A549 (cell line): ENCODE results near the gene ZFYVE9. TPM values are rescaled to one million over a fixed set of nuclear protein-coding genes. Genes with fewer than 3 reads are reported as not detected.

ENCODE experiments used
- ATAC-seq, 2 experiments: fragments of 200-7000 bp in 1 of 2; fragments of >200 bp in 1 of 2; cut with Nextera tagmentation in 1 of 2; cut with Tn5 transposase in 1 of 2; 3 replicates each; pipeline versions ENCODE4 v1.8.0 to v1.9.1; 2018 to 2020; ENCODE audit warnings: mild to moderate bottlenecking in 1 of 2, moderate library complexity in 1 of 2
- CTCF ChIA-PET: fragments of 300-600 bp; sonication (Branson Sonifier 250); formaldehyde crosslinking; extraction: SDS; loops from one replicate; lab custom pipeline; 2021; ENCODE audit warnings: antibody characterized with exemption, inconsistent platforms; lab: Yijun Ruan, JAX
- POLR2A ChIA-PET: fragments of 350-600 bp; formaldehyde crosslinking; extraction: SDS; loops from one replicate; lab custom pipeline; 2021; ENCODE audit warnings: antibody characterized with exemption, inconsistent platforms; lab: Yijun Ruan, JAX
- DNase-seq, 2 experiments: peaks; one replicate each; pipeline versions ENCODE4 v3.0.0 to v3.0.0-alpha.2; 2011 to 2016; ENCODE audit warnings: low read depth in 1 of 2, low spot score in 1 of 2
- FAIRE-seq: peaks from 2 replicates; lab custom pipeline; 2011; peaks lifted over from hg19 to GRCh38; lab: Jason Lieb, UNC
- H3K27ac ChIP-seq, 2 experiments: fragments of >200 bp; sonication (Bioruptor Twin); formaldehyde crosslinking; 3 replicates each; pipeline ENCODE4 v1.5.1; 2016 to 2017
- H3K4me1 ChIP-seq: fragments of >200 bp; sonication (Bioruptor Twin); formaldehyde crosslinking; 3 replicates; pipeline ENCODE4 v1.6.1; 2016
- H3K4me2 ChIP-seq: fragments of >200 bp; sonication (Bioruptor Twin); formaldehyde crosslinking; 3 replicates; pipeline ENCODE4 v1.6.1; 2016
- H3K4me3 ChIP-seq: fragments of >200 bp; sonication (Bioruptor Twin); formaldehyde crosslinking; 3 replicates; pipeline ENCODE4 v1.5.1; 2016
- H3K9me3 ChIP-seq: fragments of >200 bp; sonication (Bioruptor Twin); formaldehyde crosslinking; 3 replicates; pipeline ENCODE4 v1.6.1; 2016
- BHLHE40 ChIP-seq: IDR thresholded peaks from 2 replicates; pipeline ENCODE4 v1.6.1; 2012; ENCODE audit warnings: low read depth, low read length, inconsistent platforms
- CBX2 ChIP-seq: fragments of 200-600 bp; sonication (generic); IDR thresholded peaks from 2 replicates; pipeline ENCODE4 v1.6.1; 2016; ENCODE audit warnings: low read depth, mild to moderate bottlenecking, borderline replicate concordance
- CHD2 ChIP-seq: fragments of 150-350 bp; IDR thresholded peaks from 2 replicates; pipeline ENCODE4 v1.6.1; 2014; ENCODE audit warnings: low read length; ENCODE audit not compliant: partially characterized antibody
- CHD4 ChIP-seq: fragments of 200-600 bp; sonication (generic); IDR thresholded peaks from 2 replicates; pipeline ENCODE4 v1.6.1; 2016; ENCODE audit warnings: antibody characterized with exemption, mild to moderate bottlenecking, borderline replicate concordance
- EHF ChIP-seq: fragments of 250-450 bp; sonication (Bioruptor Pico); IDR thresholded peaks from 2 replicates; pipeline ENCODE4 v1.5.0; 2020; ENCODE audit warnings: mild to moderate bottlenecking
- EHMT2 ChIP-seq: fragments of 200-600 bp; sonication (generic); IDR thresholded peaks from 2 replicates; pipeline ENCODE4 v1.6.1; 2016; ENCODE audit warnings: antibody characterized with exemption, low read depth, mild to moderate bottlenecking, moderate library complexity
- HDAC2 ChIP-seq: fragments of 200-600 bp; sonication (generic); IDR thresholded peaks from 2 replicates; pipeline ENCODE4 v1.6.1; 2016
- HEYL ChIP-seq: fragments of 250-450 bp; sonication (Bioruptor Pico); IDR thresholded peaks from 2 replicates; pipeline ENCODE4 v1.8.0; 2021; ENCODE audit warnings: mild to moderate bottlenecking, moderate library complexity
- HOXA7 ChIP-seq: fragments of 250-450 bp; sonication (Bioruptor Pico); IDR thresholded peaks from 2 replicates; pipeline ENCODE4 v1.5.0; 2020; ENCODE audit warnings: mild to moderate bottlenecking, moderate library complexity
- HOXB13 ChIP-seq: fragments of 250-450 bp; sonication (Bioruptor Pico); IDR thresholded peaks from 2 replicates; pipeline ENCODE4 v1.5.0; 2020; ENCODE audit warnings: low read depth, mild to moderate bottlenecking, moderate library complexity
- JUN ChIP-seq, 2 experiments: fragments of >200 bp; sonication (Bioruptor Twin); formaldehyde crosslinking; IDR thresholded peaks; 2 replicates in 1 of 2; 3 replicates in 1 of 2; pipeline ENCODE4 v1.6.1; 2016 to 2017
- JUNB ChIP-seq: fragments of >200 bp; sonication (Bioruptor Twin); formaldehyde crosslinking; IDR thresholded peaks from 2 replicates; pipeline ENCODE4 v1.6.1; 2016
- KDM1A ChIP-seq: fragments of 200-600 bp; sonication (generic); IDR thresholded peaks from 2 replicates; pipeline ENCODE4 v1.6.1; 2016; ENCODE audit warnings: low read depth, mild to moderate bottlenecking
- MAFK ChIP-seq: fragments of 450-650 bp; IDR thresholded peaks from 2 replicates; pipeline ENCODE4 v1.6.1; 2014; ENCODE audit not compliant: partially characterized antibody
- MAZ ChIP-seq: fragments of 150-350 bp; IDR thresholded peaks from 2 replicates; pipeline ENCODE4 v1.6.1; 2014; ENCODE audit warnings: antibody characterized with exemption, low read depth, low read length, borderline replicate concordance
- NPAS2 ChIP-seq: fragments of 250-450 bp; sonication (Bioruptor Pico); IDR thresholded peaks from 2 replicates; pipeline ENCODE4 v1.8.0; 2022; ENCODE audit warnings: mild to moderate bottlenecking, moderate library complexity, borderline replicate concordance
- RAD21 ChIP-seq, 2 experiments: fragments of >200 bp in 1 of 2; sonication (Bioruptor Twin) in 1 of 2; formaldehyde crosslinking in 1 of 2; IDR thresholded peaks in 1 of 2; conservative IDR thresholded peaks in 1 of 2; 2 replicates in 1 of 2; 3 replicates in 1 of 2; pipeline ENCODE4 v1.6.1; 2012 to 2018; ENCODE audit warnings: inconsistent platforms in 1 of 2
- RFX5 ChIP-seq: fragments of 450-650 bp; IDR thresholded peaks from 2 replicates; pipeline ENCODE4 v1.7.1; 2014; ENCODE audit warnings: antibody characterized with exemption, mild to moderate bottlenecking, moderate library complexity
- RNF2 ChIP-seq: fragments of 200-600 bp; sonication (generic); IDR thresholded peaks from 2 replicates; pipeline ENCODE4 v1.6.1; 2016; ENCODE audit warnings: low read depth, mild to moderate bottlenecking, antibody characterized with exemption, moderate library complexity, borderline replicate concordance
- SMC3 ChIP-seq: fragments of >200 bp; sonication (Bioruptor Twin); formaldehyde crosslinking; IDR thresholded peaks from 3 replicates; pipeline ENCODE4 v1.6.1; 2018; ENCODE audit warnings: inconsistent platforms
- TFCP2L1 ChIP-seq: fragments of 250-450 bp; sonication (Bioruptor Pico); IDR thresholded peaks from 2 replicates; pipeline ENCODE4 v1.5.0; 2021; ENCODE audit warnings: mild to moderate bottlenecking
- ZNF302 ChIP-seq: fragments of 250-450 bp; sonication (Bioruptor Pico); IDR thresholded peaks from 2 replicates; pipeline ENCODE4 v1.9.0; 2021; ENCODE audit warnings: inconsistent platforms, mild to moderate bottlenecking, moderate library complexity
- WGBS: methylation state at CpG from one replicate; pipeline ENCODE4 v1.1.6; 2017; ENCODE audit errors: missing lambda C conversion rate; 5-methylcytosine and 5-hydroxymethylcytosine counted together
- polyA plus RNA-seq, 4 experiments: library from polyadenylated mRNA; depleted of rRNA in 3 of 4; stranded (reverse); fragments of >200 nt; fragmentation: RNase III in 1 of 4; extraction: RNeasy Plus Mini Kit Qiagen cat#74134 plus additional on column Dnase treatment in 1 of 4; gene quantifications; 2 replicates in 3 of 4; 3 replicates in 1 of 4; pipeline ENCODE4 v1.2.3, GENCODE V29; 2011 to 2017
- TF ChIP-seq, protein P1 (sequence below): IDR thresholded peaks from 2 replicates; pipeline ENCODE4 v1.6.1; 2012; ENCODE audit warnings: low read depth, borderline replicate concordance
- TF ChIP-seq, protein P2 (sequence below): fragments of 200-600 bp; sonication (generic); IDR thresholded peaks from 2 replicates; pipeline ENCODE4 v1.6.1; 2016; ENCODE audit warnings: antibody characterized with exemption, mild to moderate bottlenecking, moderate library complexity
- TF ChIP-seq, protein P3 (sequence below): fragments of 250-450 bp; sonication (Bioruptor Pico); IDR thresholded peaks from 2 replicates; pipeline ENCODE4 v1.5.0; 2021; ENCODE audit warnings: mild to moderate bottlenecking, moderate library complexity, borderline replicate concordance

Gene ZFYVE9
- polyA plus RNA-seq, 2 of the 4 experiments (the other 2 are of a cell fraction): 7.1 to 11.9 TPM

DNA sequence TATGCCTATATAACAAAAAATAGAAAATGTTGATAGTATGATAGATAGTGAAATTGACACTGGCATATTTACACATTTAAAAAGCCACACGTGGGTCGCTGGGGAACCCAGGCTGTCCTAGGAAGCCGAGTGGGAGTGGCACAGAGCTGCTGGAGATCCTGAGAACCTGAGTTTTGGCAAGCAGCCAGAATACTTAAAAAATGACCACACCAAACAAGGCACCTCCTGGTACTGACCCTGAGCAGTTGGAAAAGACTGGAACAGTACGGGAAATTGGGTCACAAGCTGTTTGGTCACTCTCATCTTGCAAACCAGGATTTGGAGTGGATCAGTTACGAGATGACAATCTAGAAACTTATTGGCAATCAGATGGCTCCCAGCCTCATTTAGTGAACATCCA, 111.5 kb downstream of the ZFYVE9 start:
- 78% methylated on average over 5 of the region's 5 CpGs for WGBS
- Histone ChIP-seq H3K4me2 (no peak overlapping the region), H3K27ac (no peak overlapping the region), H3K4me1 (no peaks in the 10 kb centered on the region), H3K4me3 (no peak overlapping the region), H3K9me3 (no peaks in the 10 kb centered on the region)
- ChIA-PET POLR2A (no interaction called here), CTCF (interaction anchor here (0.8 kb wide), 1 partner anchor 94 kb away, joined by 3 read pairs; no protein-coding TSS in a partner anchor)
- DNase-seq (no peak), ATAC-seq (no peak), FAIRE-seq (no peak)
- TF ChIP-seq MAZ: no peak
- TF ChIP-seq RFX5: no peak
- no peak for TF ChIP-seq KDM1A
- no peak for TF ChIP-seq EHMT2
- no peak for TF ChIP-seq TFCP2L1
- TF ChIP-seq RAD21 (conservative IDR thresholded peaks at IDR 0.05 in 1 of 2, IDR thresholded peaks at IDR 0.05 in 1 of 2): no peak
- TF ChIP-seq, protein P1, sequence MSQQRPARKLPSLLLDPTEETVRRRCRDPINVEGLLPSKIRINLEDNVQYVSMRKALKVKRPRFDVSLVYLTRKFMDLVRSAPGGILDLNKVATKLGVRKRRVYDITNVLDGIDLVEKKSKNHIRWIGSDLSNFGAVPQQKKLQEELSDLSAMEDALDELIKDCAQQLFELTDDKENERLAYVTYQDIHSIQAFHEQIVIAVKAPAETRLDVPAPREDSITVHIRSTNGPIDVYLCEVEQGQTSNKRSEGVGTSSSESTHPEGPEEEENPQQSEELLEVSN: no peak
- TF ChIP-seq EHF (CRISPR knock-in tag): no peak
- no peak for TF ChIP-seq HDAC2
- TF ChIP-seq JUNB: no peak
- no peak for TF ChIP-seq MAFK
- TF ChIP-seq SMC3: no peak
- no peak for TF ChIP-seq ZNF302 (CRISPR knock-in tag)
- TF ChIP-seq, protein P2, sequence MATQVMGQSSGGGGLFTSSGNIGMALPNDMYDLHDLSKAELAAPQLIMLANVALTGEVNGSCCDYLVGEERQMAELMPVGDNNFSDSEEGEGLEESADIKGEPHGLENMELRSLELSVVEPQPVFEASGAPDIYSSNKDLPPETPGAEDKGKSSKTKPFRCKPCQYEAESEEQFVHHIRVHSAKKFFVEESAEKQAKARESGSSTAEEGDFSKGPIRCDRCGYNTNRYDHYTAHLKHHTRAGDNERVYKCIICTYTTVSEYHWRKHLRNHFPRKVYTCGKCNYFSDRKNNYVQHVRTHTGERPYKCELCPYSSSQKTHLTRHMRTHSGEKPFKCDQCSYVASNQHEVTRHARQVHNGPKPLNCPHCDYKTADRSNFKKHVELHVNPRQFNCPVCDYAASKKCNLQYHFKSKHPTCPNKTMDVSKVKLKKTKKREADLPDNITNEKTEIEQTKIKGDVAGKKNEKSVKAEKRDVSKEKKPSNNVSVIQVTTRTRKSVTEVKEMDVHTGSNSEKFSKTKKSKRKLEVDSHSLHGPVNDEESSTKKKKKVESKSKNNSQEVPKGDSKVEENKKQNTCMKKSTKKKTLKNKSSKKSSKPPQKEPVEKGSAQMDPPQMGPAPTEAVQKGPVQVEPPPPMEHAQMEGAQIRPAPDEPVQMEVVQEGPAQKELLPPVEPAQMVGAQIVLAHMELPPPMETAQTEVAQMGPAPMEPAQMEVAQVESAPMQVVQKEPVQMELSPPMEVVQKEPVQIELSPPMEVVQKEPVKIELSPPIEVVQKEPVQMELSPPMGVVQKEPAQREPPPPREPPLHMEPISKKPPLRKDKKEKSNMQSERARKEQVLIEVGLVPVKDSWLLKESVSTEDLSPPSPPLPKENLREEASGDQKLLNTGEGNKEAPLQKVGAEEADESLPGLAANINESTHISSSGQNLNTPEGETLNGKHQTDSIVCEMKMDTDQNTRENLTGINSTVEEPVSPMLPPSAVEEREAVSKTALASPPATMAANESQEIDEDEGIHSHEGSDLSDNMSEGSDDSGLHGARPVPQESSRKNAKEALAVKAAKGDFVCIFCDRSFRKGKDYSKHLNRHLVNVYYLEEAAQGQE: no peak
- no peak for TF ChIP-seq CHD2
- TF ChIP-seq CBX2: no peak
- no peak for TF ChIP-seq NPAS2 (CRISPR knock-in tag)
- TF ChIP-seq HEYL (CRISPR knock-in tag): no peak
- TF ChIP-seq HOXA7: no peak
- TF ChIP-seq JUN (IDR thresholded peaks at IDR 0.05): no peak

DNA sequence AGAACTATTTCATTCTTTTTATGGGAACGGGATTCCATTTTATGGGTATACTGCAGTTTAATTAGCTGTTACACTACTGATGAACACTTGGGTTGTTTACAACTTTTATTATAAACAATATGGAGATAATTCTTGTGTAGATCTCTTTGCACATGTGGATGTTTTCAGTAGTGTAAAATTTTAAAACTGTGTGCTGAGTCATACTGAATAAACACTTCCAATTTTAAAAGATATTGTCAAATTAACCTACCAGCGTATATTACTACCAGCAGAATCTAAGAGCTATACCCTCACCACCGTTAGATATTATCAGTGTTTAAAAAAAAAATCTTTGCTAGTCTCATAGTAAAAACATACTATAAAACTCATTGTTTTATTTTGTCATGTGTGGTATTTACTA, 118.0 kb downstream of the ZFYVE9 start:
- Histone ChIP-seq H3K27ac (no peak overlapping the region), H3K4me1 (peaks cover 6% of the 10 kb centered on the region; the same call in 2 of the 3 replicates), H3K4me2 (no peak overlapping the region), H3K4me3 (no peak overlapping the region), H3K9me3 (no peaks in the 10 kb centered on the region)
- 82% methylated on average over 3 of the region's 3 CpGs for WGBS
- DNase-seq (no peak), ATAC-seq (no peak), FAIRE-seq (no peak)
- CTCF ChIA-PET: no interaction called here
- POLR2A ChIA-PET: no interaction called here
- TF ChIP-seq RNF2 (no peak), BHLHE40 (no peak), TFCP2L1 (no peak), HOXB13 (no peak), CHD2 (no peak), CBX2 (no peak), CHD4 (no peak)
- TF ChIP-seq, protein P3, sequence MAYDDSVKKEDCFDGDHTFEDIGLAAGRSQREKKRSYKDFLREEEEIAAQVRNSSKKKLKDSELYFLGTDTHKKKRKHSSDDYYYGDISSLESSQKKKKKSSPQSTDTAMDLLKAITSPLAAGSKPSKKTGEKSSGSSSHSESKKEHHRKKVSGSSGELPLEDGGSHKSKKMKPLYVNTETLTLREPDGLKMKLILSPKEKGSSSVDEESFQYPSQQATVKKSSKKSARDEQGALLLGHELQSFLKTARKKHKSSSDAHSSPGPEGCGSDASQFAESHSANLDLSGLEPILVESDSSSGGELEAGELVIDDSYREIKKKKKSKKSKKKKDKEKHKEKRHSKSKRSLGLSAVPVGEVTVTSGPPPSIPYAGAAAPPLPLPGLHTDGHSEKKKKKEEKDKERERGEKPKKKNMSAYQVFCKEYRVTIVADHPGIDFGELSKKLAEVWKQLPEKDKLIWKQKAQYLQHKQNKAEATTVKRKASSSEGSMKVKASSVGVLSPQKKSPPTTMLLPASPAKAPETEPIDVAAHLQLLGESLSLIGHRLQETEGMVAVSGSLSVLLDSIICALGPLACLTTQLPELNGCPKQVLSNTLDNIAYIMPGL (CRISPR knock-in tag): no peak
